IPS DF 4.7 (cell line): ENCODE results near the gene ACSS1.

ENCODE experiments used
- DNase-seq: peaks from one replicate; pipeline ENCODE4 v3.0.0-alpha.2; 2013; ENCODE audit warnings: low spot score; ENCODE audit errors: extremely low read depth

Gene ACSS1

DNA sequence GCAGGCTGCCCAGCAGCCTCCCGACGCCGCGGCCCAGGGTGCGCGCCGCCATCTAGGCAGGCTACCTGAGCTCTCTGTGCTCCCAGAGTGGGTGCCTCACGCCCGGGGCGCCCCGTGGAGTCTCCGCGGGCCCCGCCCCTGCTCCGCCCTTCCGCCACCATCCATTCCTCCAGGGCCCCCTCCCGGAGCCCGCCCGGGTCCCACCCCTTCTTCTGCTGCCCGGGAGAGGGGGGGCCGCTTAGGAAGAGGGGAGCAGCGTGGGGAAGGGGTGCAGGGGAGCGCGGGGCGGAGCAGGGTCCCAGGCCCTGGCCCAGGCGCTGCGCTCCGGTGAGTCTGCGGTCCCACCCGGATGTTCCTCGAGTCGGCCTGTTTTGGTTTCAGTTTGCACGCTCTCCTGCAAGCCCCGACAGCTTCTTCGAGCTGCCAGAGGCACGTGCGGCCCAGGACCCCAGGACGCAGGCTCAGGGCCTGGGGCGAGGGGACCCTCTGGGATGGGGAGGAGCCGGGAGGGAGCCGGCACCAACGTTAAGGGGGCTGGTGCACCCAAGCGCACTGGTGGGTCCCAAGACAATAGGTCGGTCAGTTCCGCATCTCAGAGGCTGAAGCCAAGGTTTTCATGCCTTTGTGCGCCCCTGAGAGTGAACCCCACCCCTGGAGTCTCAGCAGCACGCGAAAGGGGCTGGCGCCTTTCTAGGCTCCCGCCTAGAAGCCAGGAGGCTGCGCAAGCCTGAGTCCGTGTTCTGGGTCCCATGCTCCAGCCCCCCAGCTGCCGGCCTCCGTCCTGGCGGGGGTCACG lies at the start of gene ACSS1:
TSS of gene ACSS1 (minus strand) at position 89 of the 796 bp plus-strand sequence. CDS start at position 52, 37 bp downstream.
- DNase-seq, result no peak

- DNase-seq, result no peak
These were observed 45.6 kb upstream of the ACSS1 start for GRCh38 chr20:25103526-25103925.

- DNase-seq, result no peak
These were observed 43.0 kb upstream of the ACSS1 start for GRCh38 chr20:25100914-25101313.

DNA sequence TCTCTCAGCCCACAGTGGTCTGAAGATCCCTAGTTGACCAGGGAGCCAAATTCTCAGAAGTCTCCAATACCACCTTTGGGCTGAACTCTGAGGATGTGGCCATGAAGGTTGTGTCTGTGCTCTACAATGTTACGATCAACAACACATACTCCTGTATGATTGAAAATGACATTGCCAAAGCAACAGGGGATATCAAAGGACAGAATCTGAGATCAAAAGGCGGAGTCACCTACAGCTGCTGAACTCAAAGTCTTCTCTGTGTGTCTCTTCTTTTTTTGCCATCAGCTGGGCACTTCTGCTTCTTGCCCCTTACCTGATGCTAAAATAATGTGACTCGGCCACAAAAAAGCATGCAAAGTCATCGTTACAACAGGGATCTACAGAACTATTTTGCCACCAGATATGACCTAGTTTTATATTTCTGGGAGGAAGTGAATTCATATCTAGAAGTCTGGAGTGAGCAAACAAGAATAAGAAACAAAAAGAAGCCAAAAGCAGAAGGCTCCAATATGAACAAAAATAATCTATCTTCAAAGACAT lies 41.7 kb upstream of the ACSS1 start:
- no peak for DNase-seq

GRCh38 chr20:25097498-25097897 lies 39.6 kb upstream of the ACSS1 start:
- no peak for DNase-seq

- no peak for DNase-seq
These were observed 32.8 kb upstream of the ACSS1 start for GRCh38 chr20:25090492-25091429.

GRCh38 chr20:25089662-25090061 lies 31.7 kb upstream of the ACSS1 start:
- DNase-seq, result no peak

- no peak for DNase-seq
These were observed 31.2 kb upstream of the ACSS1 start for GRCh38 chr20:25089096-25089495.

- no peak for DNase-seq
These were observed 30.3 kb upstream of the ACSS1 start for GRCh38 chr20:25088267-25088666.

- DNase-seq, result no peak
These were observed 29.4 kb upstream of the ACSS1 start for GRCh38 chr20:25087186-25087929.

GRCh38 chr20:25085756-25086495 lies 28.0 kb upstream of the ACSS1 start:
- no peak for DNase-seq

DNA sequence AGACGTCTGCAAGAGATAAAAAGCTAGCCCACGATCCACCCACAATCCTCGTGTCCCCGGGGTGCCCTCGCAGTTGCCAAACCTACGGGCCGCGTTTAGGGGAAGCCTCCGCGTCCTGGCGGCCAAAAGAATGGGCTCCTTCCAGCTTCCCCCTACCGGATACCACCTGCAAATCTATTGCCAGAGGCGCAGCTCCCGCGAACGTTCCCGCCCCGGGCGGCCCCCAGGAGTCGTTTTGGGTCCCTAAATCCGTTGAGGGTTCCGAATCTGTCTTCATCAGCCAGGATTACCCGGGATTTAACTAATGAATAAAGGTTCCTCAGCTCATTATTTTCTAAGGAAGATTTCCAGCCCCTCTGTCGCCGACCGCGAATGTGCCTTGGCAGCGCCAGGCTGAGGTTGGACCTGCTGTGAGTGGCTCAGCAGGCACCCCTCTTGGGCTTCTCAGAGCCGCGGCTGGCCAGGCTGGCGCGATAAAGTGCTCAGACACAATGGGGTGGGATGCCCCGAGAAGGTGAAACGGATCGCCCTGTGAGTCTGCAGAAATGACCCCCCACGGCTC lies 26.8 kb upstream of the ACSS1 start:
- DNase-seq, result no peak

- DNase-seq, result no peak
These were observed 26.1 kb upstream of the ACSS1 start for GRCh38 chr20:25083773-25084625.

- no peak for DNase-seq
These were observed 25.3 kb upstream of the ACSS1 start for GRCh38 chr20:25083141-25083772.

DNA sequence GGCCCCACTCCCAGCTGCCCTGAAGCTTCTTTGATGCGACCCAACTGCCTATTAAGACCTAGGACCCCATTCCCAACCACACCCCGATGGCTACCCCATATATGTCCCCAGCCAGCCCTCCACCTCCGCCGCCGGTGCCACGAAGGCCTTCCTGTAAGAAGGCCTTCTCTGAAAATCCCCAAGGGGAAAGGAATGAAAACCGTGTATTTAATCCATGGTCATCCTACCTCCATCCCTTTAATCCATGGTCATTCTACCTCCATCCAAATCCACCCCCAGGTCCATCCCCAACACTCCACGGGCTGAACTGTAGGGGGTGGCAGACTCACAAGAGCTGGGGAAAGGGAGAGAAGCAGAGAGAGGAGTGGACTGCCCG lies 24.5 kb upstream of the ACSS1 start:
- DNase-seq, result no peak

GRCh38 chr20:25081730-25082497 lies 24.0 kb upstream of the ACSS1 start, which contains the start of gene VSX1:
TSS of gene VSX1 (minus strand) at chr20:25082141. CDS start at chr20:25082096, 45 bp downstream.
- no peak for DNase-seq

GRCh38 chr20:25081065-25081729 lies 23.3 kb upstream of the ACSS1 start:
- no peak for DNase-seq
